GM21723 (cell line): ENCODE results near the gene CPAMD8.
"Not testable (repeated sequence)": the region's sequence is repeated elsewhere in the genome, so short reads cannot be mapped to it uniquely, and the experiment has no call there.

ENCODE experiments used
- ATAC-seq: cut with Tn5 transposase; IDR thresholded peaks from one replicate; pipeline ENCODE4 v1.9.1; 2021; ENCODE audit warnings: mild to moderate bottlenecking, moderate library complexity; ENCODE audit not compliant: unreplicated experiment

CPAMD8 gene

DNA sequence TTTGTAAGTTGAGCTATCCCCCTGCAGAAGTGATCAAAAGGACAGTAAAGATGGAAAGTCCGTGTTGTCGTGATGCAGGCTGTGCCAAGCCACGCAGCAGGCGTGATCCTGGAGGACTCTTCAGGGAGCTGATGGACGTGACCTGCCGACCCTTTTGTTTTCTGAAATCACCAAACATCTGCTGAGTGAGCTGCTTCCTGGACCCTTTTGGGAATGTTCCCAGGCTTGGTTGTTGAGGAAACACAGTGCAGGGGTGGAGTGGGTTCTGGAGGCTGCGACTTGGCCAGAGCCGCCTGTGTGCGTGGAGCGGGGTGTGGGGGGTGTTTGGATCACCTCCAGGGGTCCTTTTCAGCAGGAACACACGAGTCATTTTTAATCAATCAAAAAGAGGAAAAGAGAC lies 15.4 kb upstream of the CPAMD8 start:
- ATAC-seq = no peak

DNA sequence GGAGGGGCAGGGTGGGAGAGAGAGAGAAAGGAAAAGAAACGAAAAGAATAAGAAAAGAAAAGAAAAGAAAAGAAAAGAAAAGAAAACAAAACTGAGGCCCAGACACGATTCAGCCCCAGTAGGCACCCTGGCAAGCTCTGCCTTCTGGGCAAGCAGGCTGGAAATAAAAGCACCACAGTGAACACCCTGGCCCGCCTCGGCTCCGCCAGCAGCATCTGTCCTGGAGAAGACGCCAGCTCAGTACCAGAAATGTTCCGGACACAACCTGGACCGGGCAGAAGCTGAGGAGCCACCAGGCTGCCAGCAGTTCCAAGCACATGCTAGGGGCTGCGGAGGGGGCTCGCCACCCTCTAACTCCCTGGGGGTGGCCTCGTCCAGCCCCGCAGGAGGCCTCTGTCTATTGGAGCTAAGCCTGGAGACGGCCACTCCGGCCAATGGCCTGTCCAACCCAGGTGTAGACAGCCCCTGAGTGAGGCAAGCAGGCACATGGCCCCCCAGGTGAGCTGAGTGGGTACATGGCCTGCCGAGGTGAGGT lies 11.4 kb upstream of the CPAMD8 start:
- no peak for ATAC-seq

DNA sequence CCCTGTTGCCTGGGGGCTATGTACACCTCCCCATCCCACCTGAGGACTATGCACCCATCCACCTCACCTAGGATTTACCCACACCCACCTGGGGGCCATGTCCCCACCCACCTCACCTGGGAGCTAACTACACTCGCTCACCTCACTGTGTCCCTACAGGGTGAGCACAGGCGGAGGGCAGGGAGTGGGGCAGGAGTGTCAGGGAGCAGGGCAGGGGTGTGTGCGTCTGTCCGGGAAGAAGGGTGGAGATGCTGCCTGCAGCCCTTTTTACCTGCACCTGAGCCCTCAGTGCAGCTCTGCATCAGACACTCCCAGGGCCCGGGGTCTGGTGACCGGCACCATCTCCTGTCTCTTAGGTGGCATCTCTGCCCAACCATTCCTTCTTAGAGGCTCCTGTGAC lies 10.6 kb upstream of the CPAMD8 start:
- ATAC-seq = no peak

DNA sequence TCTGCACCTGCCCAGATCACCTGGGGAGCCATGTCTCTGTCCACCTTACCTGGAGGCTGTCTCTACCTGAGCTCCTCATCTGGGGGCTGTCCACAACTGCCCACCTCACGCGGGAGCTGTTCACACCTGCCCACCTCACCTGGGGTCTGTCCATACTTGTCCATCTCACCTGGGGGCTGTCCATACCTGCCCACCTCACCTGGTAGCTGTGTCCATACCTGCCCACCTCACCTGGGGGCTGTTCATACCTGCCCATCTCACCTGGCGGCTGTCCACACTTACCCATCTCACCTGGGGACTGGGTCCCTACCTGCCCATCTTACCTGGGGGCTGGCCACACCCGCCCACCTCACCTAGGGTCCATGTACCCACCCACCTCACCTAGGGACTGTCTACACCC lies 10.0 kb upstream of the CPAMD8 start:
- no peak for ATAC-seq

DNA sequence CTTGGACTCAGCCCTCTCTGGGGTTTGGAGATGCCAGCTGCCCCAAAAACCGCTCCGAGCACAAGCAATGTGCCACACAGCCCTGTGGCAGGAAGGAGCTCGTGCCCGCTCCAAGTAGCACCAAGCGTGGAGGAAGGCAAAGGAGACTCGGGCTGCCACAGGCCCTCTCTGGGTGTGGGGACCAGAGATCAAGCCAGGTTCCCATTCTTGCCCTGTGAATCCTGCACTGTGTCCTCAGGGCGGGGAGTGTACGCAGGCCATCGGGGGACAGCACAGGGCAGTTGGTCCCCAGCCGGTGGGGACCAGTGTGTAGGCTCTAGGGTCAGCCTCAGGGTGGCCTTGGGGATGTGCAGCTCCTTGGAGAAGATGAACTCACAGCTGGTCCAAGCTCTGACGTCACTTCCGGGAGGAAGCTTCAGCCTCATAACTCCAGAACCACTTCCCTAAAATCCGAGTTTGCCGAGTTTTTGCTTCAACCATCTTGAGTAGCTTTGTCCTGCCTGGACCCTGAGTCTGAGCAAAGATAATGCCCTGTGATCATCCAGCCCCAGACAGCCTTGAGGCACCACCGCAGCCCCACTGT lies 9.3 kb upstream of the CPAMD8 start:
- ATAC-seq = no peak

- ATAC-seq = no peak
Measured at GRCh38 chr19:17031741-17032140, 5.1 kb upstream of the CPAMD8 start.

DNA sequence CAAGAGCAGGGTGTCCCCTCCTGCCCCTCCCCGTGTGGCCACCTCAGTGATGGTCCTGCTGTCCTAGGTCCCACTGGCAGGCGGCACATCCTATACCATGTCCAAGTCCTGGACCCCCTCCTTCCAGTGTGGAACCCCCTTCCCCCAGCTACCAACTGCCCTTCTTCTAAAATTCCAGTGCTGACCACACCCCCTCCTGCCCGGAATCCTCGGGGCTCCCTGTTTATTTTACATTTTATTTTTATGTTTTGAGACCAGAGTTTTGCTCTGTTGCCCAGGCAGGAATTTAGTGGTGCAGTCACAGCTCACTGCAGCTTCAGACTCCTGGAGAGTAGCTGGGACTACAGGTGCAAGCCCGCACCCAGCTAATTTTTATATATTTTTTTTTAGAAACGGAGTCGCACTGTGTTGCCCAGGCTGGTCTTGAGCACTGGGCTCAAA lies 945 bp upstream of the CPAMD8 start:
- no peak for ATAC-seq

DNA sequence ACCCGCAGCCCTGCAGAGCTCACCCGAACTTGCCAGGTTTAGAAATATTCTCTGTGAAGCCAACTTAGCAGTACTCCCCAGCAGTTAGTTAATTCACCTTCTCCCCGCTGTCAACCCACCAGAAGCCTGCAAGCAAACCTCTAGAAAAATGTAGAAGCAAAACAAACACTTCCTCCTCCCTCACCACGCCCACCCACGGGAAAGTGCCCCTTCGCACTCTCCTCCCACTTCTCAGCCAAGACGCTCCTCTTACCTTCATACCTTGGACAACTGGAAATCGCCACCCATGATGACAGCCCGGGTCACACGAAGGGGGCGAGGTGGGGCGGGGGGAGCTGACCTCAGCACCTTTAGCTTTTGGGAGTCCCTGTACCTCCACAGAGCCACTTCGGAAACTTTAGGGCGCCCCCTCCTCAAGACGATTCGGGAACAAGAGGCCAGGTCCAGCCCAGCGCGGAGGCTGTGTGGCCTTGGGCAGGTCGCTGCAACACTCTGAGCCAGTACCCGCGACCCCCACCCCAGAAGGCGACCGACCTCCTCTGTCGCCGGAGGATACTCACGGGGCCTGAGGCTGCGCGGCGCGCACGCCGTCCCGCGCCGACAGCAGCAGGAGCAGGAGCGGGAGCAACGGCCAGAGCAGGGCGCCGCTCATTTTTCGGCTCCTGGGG lies 485 bp downstream of the CPAMD8 start:
- no peak for ATAC-seq

GRCh38 chr19:17025361-17025760 lies 1.2 kb downstream of the CPAMD8 start:
- no peak for ATAC-seq

GRCh38 chr19:17024941-17025340 lies 1.7 kb downstream of the CPAMD8 start:
- not testable (repeated sequence) for ATAC-seq

DNA sequence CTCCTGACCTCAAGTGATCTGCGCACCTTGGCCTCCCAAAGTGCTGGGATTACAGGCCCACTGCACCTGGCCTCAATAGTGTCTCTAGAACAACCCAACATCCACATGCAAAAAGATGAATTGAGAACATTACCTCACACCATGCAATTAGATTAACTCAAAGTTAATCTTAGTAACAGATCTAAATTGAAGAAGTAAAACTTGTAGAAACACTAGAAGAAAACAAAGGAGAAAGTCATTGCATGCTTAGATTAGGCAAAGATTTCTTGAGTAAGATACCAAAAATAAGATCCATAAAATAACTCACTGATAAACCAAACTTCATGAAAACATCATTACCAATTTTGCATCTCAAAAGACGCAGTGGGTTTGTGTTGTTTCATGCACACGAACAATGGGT lies 2.8 kb downstream of the CPAMD8 start:
- ATAC-seq = no peak

DNA sequence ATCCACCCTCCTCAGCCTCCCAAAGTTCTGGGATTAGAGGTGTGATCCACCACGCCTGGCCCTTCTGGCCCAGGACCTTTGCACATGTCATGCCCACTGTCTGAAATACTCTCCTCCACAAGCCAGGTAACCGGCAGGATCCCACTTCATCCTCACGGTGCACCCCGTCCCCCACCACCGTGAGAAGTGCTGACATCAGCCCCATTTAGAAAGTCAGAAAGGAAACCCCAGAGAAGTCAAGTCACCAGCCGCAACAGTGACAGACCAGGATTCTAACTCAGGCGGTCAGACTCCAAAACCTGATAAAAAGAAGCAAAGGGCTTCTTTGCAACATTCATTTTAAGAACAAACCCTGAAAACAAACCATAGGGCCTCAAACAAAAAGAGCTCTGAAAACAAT lies 3.9 kb downstream of the CPAMD8 start:
- no peak for ATAC-seq

DNA sequence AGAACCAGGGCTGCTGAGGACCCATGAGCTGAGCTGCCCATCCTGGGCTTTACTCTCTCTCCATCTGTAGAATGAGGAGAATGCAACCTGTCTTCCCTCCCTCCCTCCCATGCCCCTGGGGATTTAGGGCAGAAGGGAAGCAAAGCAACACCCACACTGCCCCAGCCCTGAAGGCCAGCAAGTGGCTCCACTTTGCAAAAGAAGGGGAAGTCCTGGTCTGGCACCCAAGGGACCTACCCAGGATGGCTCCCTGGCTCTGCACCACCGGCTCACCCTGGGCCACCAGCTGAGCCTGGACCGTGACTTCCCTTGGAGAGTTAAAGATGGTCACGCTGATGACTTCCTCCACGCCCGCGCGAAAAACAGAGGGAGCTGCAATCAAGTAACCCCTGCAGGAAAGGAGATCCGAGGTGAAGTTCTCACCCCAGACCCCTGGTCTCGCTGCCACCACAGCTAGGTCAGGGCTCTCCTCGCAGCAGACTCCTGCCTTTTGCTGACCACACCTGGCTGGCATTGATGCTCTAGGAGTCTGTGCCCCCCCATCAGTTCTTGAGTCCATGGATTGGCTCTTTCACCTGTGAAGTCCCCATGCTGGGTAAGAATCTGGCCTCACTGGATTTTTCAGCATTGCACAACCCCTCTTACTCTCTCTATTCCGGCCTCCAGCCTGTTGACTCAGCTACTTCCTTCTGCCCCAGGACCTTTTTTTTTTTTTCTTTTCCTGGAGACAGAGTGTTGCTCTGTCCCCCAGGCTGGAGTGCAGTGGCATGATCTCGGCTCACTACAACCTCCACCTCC lies 4.6 kb downstream of the CPAMD8 start:
- no peak for ATAC-seq

- ATAC-seq = no peak
Measured at GRCh38 chr19:17021328-17021727, 5.3 kb downstream of the CPAMD8 start.

DNA sequence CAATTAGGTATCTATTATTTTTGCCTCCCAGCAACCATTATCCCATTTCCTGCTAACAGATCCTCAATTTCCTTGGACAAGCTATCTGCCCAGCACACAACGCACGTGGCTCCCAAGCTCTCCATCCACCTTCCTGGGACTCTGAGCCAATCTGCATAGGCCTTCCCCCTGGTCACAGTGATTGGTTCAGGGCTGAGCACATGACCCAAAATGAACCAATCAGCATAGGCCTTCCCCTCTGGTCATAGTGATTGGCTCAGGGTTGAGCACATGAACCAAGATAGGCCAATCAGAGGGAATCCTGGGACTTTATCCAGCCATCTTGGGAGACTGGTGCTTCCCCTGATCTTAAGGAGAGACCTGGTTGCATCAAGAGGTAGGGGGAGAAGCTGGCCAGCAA lies 5.8 kb downstream of the CPAMD8 start:
- ATAC-seq = no peak

DNA sequence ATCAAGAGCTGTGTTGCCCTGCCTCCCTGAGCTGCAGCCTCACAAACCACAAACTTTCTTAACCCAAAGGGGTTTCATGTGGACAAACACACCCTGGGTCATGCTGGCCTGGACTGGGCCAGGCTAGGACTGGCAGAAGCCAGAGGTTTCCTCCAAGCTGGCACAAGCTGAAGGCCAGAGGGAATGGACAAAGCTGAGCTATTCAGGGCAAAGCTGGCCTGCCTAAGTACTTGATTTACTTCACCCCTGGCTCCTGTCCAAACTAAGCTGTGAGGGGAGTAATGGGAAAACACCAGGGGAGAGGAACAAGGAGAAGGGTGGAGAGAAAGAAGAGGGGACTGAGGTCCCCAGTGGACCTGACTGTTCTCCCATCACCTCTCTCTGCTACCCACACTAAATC lies 6.2 kb downstream of the CPAMD8 start:
- no peak for ATAC-seq

DNA sequence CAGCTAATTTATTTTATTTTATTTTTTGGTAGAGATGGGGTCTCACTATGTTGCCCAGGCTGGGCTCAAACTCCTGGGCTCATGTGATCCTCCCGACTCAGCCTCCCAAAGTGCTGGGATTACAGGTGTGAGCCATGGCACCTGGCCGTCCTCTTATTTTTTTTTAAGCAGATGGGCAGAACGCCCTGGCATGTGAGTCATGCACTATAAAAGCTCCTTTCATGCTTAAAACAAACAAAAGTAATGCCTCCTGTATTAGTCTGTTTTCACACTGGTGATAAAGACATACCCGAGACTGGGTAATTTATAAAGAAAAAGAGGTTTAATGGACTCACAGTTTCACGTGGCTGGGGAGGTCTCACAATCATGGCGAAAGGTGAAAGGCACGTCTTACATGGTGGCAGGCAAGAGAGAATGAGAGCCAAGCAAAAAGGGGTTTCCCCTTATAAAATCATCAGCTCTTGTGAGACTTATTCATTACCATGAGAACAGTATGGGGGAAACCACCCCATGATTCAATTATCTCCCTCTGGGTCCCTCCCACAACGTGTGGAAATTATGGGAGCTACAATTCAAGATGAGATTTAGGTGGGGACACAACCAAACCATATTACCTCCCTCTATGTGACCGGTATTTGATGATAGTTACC lies 12.3 kb downstream of the CPAMD8 start:
- ATAC-seq = not testable (repeated sequence)

GRCh38 chr19:17011485-17011884 lies 15.1 kb downstream of the CPAMD8 start:
- ATAC-seq = no peak

GRCh38 chr19:17006579-17006978 lies 20.0 kb downstream of the CPAMD8 start:
- no peak for ATAC-seq

DNA sequence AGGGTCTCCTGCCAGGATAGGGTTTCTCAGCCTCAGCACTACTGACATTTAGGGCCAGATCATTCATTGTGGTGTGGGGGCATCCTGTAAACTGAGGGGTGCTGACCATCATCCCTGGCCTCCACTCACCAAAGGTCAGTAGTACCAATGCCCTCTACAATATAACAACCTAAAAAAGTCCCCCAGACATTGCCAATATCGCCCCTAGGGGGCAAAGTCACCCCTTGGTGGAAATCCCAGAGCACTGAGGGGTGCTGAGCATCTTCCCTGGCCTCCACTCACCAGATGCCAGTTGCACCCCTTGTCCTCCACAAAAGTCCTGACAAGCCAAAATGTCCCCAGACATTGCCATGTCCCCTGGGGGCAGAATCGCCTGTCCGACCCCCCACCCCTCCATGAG lies 21.6 kb downstream of the CPAMD8 start:
- no peak for ATAC-seq

- no peak for ATAC-seq
Measured at GRCh38 chr19:17004386-17004785, 22.2 kb downstream of the CPAMD8 start.
